ENCODE data around the gene ACOT7.

Gene ACOT7

GRCh38 chr1:6274102-6274501, 119.5 kb downstream of the ACOT7 start:
- no peak overlapping the region for H3K27ac ChIP-seq (ENCODE audit: low read depth, low read length, poor library complexity, severe bottlenecking)
- H3K4me2 ChIP-seq (ENCODE audit: low read length), result no peak overlapping the region
- no peaks in the 10 kb centered on the region for H3K9me2 ChIP-seq (ENCODE audit: low read depth, low read length)
- H2AFZ ChIP-seq (ENCODE audit: low read length), result no peak overlapping the region
- no peaks in the 10 kb centered on the region for H4K20me1 ChIP-seq (ENCODE audit: insufficient read depth, low read length)
- no peaks in the 10 kb centered on the region for H3K9me3 ChIP-seq (ENCODE audit: low read length)
- H3K79me2 ChIP-seq (ENCODE audit: insufficient read depth, low read length), result no peaks in the 10 kb centered on the region
- TF ChIP-seq CTCF (IDR thresholded peaks at IDR 0.05; ENCODE audit: low read length), result no peak
- no peak for TF ChIP-seq EZH2 (IDR thresholded peaks at IDR 0.05; ENCODE audit: borderline replicate concordance, low read length)
- H3K36me3 ChIP-seq (ENCODE audit: insufficient read depth, low read length), result no peaks in the 10 kb centered on the region
- no peaks in the 10 kb centered on the region for H3K27me3 ChIP-seq (ENCODE audit: insufficient read depth, low read length)
- no peak overlapping the region for H3K9ac ChIP-seq (ENCODE audit: low read length)
- H3K4me3 ChIP-seq (ENCODE audit: low read depth, low read length, poor library complexity, severe bottlenecking), result no peak overlapping the region
- H3K4me1 ChIP-seq (ENCODE audit: insufficient read depth, low read length, severe bottlenecking), result no peaks in the 10 kb centered on the region
- H3F3A ChIP-seq (ENCODE audit: insufficient read depth, low read length), result no peaks in the 10 kb centered on the region

GRCh38 chr1:6273380-6273891, 120.1 kb downstream of the ACOT7 start:
- H3K9ac ChIP-seq (ENCODE audit: low read length), result no peak overlapping the region

GRCh38 chr1:6272868-6273267, 120.7 kb downstream of the ACOT7 start:
- H3K9ac ChIP-seq (ENCODE audit: low read length), result no peak overlapping the region
- H3K4me3 ChIP-seq (ENCODE audit: low read depth, low read length, poor library complexity, severe bottlenecking), result no peak overlapping the region
- H3K4me1 ChIP-seq (ENCODE audit: insufficient read depth, low read length, severe bottlenecking), result no peaks in the 10 kb centered on the region
- H3K9me3 ChIP-seq (ENCODE audit: low read length), result no peaks in the 10 kb centered on the region
- no peak overlapping the region for H3K4me2 ChIP-seq (ENCODE audit: low read length)
- no peak overlapping the region for H2AFZ ChIP-seq (ENCODE audit: low read length)
- 0 out of 2 replicates have a peak, but pooled peaks cover 3% of the 10 kb centered on the region for H3K27me3 ChIP-seq (ENCODE audit: insufficient read depth, low read length)
- H3F3A ChIP-seq (ENCODE audit: insufficient read depth, low read length), result no peaks in the 10 kb centered on the region
- H3K27ac ChIP-seq (ENCODE audit: low read depth, low read length, poor library complexity, severe bottlenecking), result no peak overlapping the region
- TF ChIP-seq CTCF (IDR thresholded peaks at IDR 0.05; ENCODE audit: low read length) (peak; percentile 23), EZH2 (IDR thresholded peaks at IDR 0.05; ENCODE audit: borderline replicate concordance, low read length) (no peak)
- H3K9me2 ChIP-seq (ENCODE audit: low read depth, low read length), result no peaks in the 10 kb centered on the region
- no peaks in the 10 kb centered on the region for H3K36me3 ChIP-seq (ENCODE audit: insufficient read depth, low read length)
- H3K79me2 ChIP-seq (ENCODE audit: insufficient read depth, low read length), result no peaks in the 10 kb centered on the region
- H4K20me1 ChIP-seq (ENCODE audit: insufficient read depth, low read length), result no peaks in the 10 kb centered on the region

More at GRCh38 chr1:6273380-6273891, 120.1 kb downstream of the ACOT7 start:
- Histone ChIP-seq H3K27me3 (ENCODE audit: insufficient read depth, low read length) (0 out of 2 replicates have a peak, but pooled peaks cover under 1% of the 10 kb centered on the region), H3K9me2 (ENCODE audit: low read depth, low read length) (no peaks in the 10 kb centered on the region), H3K36me3 (ENCODE audit: insufficient read depth, low read length) (no peaks in the 10 kb centered on the region), H3K4me1 (ENCODE audit: insufficient read depth, low read length, severe bottlenecking) (no peaks in the 10 kb centered on the region), H3K9me3 (ENCODE audit: low read length) (no peaks in the 10 kb centered on the region), H3F3A (ENCODE audit: insufficient read depth, low read length) (no peaks in the 10 kb centered on the region), H3K79me2 (ENCODE audit: insufficient read depth, low read length) (no peaks in the 10 kb centered on the region), H2AFZ (ENCODE audit: low read length) (no peak overlapping the region), H3K27ac (ENCODE audit: low read depth, low read length, poor library complexity, severe bottlenecking) (no peak overlapping the region), H4K20me1 (ENCODE audit: insufficient read depth, low read length) (no peaks in the 10 kb centered on the region), H3K4me2 (ENCODE audit: low read length) (no peak overlapping the region), H3K4me3 (ENCODE audit: low read depth, low read length, poor library complexity, severe bottlenecking) (no peak overlapping the region)
- no peak for TF ChIP-seq CTCF (IDR thresholded peaks at IDR 0.05; ENCODE audit: low read length)
- TF ChIP-seq EZH2 (IDR thresholded peaks at IDR 0.05; ENCODE audit: borderline replicate concordance, low read length), result no peak
